ENCODE measurements around the gene DNTTIP2.

DNA sequence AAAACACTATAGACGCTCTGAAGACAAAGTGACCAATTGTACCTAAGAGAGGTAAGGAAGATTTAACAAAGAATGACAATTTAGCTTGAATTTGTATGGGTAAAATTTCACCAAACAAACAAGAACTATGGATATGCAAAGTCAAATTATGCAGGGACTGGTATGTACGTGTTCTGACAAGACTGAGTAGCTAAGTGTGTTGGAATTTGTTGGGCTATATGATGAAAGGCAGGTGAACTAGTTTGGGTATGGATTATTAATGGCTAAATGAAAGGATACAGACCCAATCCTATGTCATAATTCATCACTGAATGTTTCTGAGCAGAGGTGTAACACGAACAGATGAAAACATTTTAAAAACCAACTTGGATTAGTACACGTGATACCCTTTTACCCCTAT is 7.6 kb downstream of the DNTTIP2 start:
- TF ChIP-seq SP1 (IDR thresholded peaks at IDR 0.05), result no peak
- TF ChIP-seq SUZ12 (IDR thresholded peaks at IDR 0.05), result no peak
- no peak for TF ChIP-seq NFRKB (IDR thresholded peaks at IDR 0.05)
- TF ChIP-seq ARNT (IDR thresholded peaks at IDR 0.05), result no peak
- no peak for TF ChIP-seq HDGF (IDR thresholded peaks at IDR 0.05; ENCODE audit: borderline replicate concordance)
- no peak for TF ChIP-seq ELF4 (IDR thresholded peaks at IDR 0.05)
